Subcutaneous abdominal adipose tissue (tissue), 5 donors: ENCODE measurements around the gene TBC1D5.
"Not testable (repeated sequence)": the region's sequence is repeated elsewhere in the genome, so short reads cannot be mapped to it uniquely, and the experiment has no call there.

Experiments
- H3K27ac ChIP-seq: one replicate; pipeline ENCODE4 v1.7.0; 2013; ENCODE audit warnings: low read depth, mild to moderate bottlenecking, inconsistent platforms, low read length, moderate library complexity
- H3K27me3 ChIP-seq, 5 donors: one replicate each; pipeline ENCODE4 v1.7.0; 2013; ENCODE audit warnings: low read length in 5 of 5, inconsistent platforms in 1 of 5; ENCODE audit not compliant: control insufficient read depth in 5 of 5, insufficient read depth in 4 of 5
- H3K36me3 ChIP-seq, 5 donors: one replicate each; pipeline ENCODE4 v1.7.0; 2013; ENCODE audit warnings: low read length in 5 of 5; ENCODE audit not compliant: control insufficient read depth in 5 of 5, insufficient read depth in 5 of 5
- H3K4me1 ChIP-seq, 5 donors: one replicate each; pipeline ENCODE4 v1.7.0; 2013; ENCODE audit warnings: low read length in 5 of 5, mild to moderate bottlenecking in 3 of 5, moderate library complexity in 1 of 5; ENCODE audit not compliant: control insufficient read depth in 5 of 5, insufficient read depth in 5 of 5
- H3K4me3 ChIP-seq, 5 donors: one replicate each; pipeline ENCODE4 v1.7.0; 2013; ENCODE audit warnings: low read length in 5 of 5, low read depth in 1 of 5
- H3K9ac ChIP-seq, 5 donors: one replicate each; pipeline ENCODE4 v1.7.0; 2013; ENCODE audit warnings: low read length in 5 of 5, mild to moderate bottlenecking in 4 of 5, moderate library complexity in 3 of 5
- H3K9me3 ChIP-seq, 5 donors: one replicate each; pipeline ENCODE4 v1.7.0; 2013; ENCODE audit warnings: low read length in 5 of 5; ENCODE audit not compliant: control insufficient read depth in 5 of 5
- donor health status: healthy.
- donor health status: healthy.
- donor health status: healthy.
- donor health status: healthy.
- donor health status: healthy.

Gene TBC1D5

DNA sequence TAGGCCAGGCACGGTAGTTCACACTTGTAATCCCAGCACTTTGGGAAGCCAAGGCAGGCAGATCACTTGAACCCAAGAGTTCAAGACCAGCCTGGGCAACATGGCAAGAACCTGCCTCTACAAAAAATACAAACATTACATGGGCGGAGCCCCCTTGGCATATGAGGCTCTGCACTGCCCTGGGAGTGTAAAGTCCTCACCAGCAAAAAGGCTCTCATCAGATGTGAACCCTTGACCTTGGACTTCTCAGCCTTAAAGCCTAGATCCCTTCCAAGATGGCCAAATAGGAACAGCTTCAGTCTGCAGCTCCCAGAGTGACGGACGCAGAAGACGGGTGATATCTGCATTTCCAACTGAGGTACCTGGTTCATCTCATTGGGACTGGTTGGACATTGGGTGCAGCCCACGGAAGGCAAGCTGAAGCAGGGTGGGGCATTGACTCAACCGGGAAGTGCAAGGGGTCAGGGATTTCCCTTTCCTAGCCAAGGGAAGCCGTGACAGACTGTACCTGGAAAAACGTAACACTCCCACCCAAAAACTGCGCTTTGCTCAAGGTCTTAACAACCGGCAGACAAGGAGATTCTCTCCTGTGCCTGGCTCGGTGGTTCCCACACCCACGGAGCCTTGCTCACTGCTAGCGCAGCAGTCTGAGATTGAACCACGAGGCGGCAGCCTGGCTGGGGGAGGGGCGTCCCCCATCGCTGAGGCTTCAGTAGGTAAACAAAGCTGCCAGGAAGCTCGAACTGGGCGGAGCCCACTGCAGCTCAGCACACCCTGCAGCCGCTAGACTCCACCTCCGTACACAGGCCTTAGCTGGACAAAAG, 49.4 kb downstream of the TBC1D5 start:
- not testable (repeated sequence) for H3K36me3 ChIP-seq, H3K4me3 ChIP-seq, H3K27ac ChIP-seq, H3K9ac ChIP-seq, H3K27me3 ChIP-seq, H3K4me1 ChIP-seq, H3K9me3 ChIP-seq

DNA sequence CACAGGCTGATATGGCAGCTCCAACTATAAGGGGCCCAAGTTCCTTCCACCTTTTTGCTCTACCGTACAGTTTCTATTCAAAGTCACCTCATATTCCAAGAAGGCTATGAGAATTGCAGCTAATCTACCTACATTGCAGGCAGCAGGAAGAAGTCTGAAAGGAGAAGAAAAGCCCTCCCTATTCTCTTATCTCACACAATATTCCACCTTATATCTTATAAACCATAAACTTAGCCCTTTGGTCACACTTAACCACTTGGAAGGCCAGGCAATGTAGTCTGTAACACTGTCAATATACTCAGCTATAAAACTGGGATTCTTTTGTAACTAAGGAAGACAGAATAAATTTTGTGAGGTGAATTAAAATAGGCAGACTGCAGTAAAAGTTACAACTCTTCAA, 54.9 kb downstream of the TBC1D5 start:
- Histone ChIP-seq H3K27ac (no peak overlapping the region), H3K27me3 (no peaks in the 10 kb centered on the region), H3K36me3 (no peaks in the 10 kb centered on the region), H3K4me3 (no peak overlapping the region), H3K9me3 (no peaks in the 10 kb centered on the region), H3K9ac (no peak overlapping the region), H3K4me1 (no peaks in the 10 kb centered on the region)

DNA sequence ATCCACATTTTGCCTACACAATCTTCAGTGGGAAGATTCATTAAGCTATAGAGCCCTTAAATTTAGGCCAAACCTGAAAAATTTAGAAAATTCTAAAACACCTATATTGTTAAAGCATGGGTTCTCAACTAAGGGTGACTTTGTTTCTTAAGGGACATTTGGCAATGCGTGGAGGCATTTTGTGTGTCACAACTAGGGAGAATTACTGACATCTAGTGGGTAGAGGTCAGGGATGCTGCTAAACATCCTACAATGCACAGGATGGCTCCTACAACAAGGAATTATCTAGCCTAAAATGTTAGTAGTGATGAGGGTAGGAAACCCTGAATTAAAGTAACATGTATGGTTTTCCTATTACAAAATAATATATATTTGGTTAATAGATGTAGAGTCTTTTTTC, 55.8 kb downstream of the TBC1D5 start:
- H3K9me3 ChIP-seq, result no peaks in the 10 kb centered on the region
- no peak overlapping the region for H3K27ac ChIP-seq
- H3K36me3 ChIP-seq, result no peaks in the 10 kb centered on the region
- no peaks in the 10 kb centered on the region for H3K27me3 ChIP-seq
- no peak overlapping the region for H3K9ac ChIP-seq
- no peaks in the 10 kb centered on the region for H3K4me1 ChIP-seq
- no peak overlapping the region for H3K4me3 ChIP-seq

DNA sequence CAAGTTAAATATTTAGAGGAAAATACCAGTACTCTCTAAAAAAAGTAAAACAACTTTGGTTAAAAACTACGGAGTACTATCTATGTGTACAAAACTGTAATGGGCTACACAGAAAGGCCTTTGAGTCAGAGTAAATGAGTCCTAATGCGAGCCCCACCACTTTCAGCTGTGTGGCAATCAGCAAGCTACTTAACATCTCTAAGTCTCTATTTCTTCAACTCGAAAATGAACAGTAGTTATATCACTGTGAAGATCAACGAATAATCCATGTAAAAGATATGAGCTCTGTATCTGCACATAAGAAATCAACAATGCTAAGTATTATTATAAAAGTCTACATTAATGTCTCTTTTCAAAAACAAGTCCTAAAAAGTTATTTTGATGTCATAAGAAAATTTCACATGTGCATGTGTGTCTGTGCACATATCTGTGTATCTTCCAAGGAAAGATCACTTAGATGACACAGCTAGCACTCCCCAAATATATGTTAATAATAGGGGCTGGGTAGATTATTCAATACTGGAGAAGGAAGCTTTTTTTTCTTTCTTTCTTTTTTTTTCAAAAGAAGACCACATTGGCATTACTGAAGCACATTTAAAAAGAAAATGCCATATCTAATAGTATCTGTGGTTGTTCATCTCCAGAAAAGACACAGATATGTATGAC, 58.8 kb downstream of the TBC1D5 start:
- no peak overlapping the region for H3K27ac ChIP-seq
- no peaks in the 10 kb centered on the region for H3K9me3 ChIP-seq
- H3K4me3 ChIP-seq, result no peak overlapping the region
- no peak overlapping the region for H3K9ac ChIP-seq
- H3K36me3 ChIP-seq, result no peaks in the 10 kb centered on the region
- no peaks in the 10 kb centered on the region for H3K27me3 ChIP-seq
- H3K4me1 ChIP-seq, result no peaks in the 10 kb centered on the region

DNA sequence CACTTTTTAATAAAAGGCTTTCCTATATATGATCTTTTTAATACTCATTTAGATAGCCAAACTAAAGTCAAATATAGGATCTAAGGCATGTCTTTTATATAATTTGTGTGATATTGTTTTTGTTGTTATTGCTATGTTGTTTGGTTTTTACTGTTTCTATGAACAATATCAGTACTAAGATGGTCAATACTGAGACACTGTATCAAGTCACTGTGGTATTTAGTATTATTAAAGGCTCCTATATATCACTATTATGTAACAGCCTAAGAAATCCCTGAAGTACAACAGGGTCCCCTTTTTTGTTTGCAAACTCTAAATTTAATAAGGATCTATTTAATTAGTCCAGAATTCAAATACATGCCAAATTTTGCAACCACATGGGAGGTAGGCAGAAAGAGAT, 61.9 kb downstream of the TBC1D5 start:
- Histone ChIP-seq H3K9me3 (no peaks in the 10 kb centered on the region), H3K4me3 (no peak overlapping the region), H3K27me3 (no peaks in the 10 kb centered on the region), H3K4me1 (no peaks in the 10 kb centered on the region), H3K27ac (no peak overlapping the region), H3K9ac (no peak overlapping the region), H3K36me3 (no peaks in the 10 kb centered on the region)

GRCh38 chr3:17678116-17678741, 64.2 kb downstream of the TBC1D5 start:
- Histone ChIP-seq H3K27ac (no peak overlapping the region), H3K9ac (no peak overlapping the region), H3K4me1 (no peaks in the 10 kb centered on the region), H3K36me3 (no peaks in the 10 kb centered on the region), H3K9me3 (no peaks in the 10 kb centered on the region), H3K4me3 (no peak overlapping the region), H3K27me3 (no peaks in the 10 kb centered on the region)

DNA sequence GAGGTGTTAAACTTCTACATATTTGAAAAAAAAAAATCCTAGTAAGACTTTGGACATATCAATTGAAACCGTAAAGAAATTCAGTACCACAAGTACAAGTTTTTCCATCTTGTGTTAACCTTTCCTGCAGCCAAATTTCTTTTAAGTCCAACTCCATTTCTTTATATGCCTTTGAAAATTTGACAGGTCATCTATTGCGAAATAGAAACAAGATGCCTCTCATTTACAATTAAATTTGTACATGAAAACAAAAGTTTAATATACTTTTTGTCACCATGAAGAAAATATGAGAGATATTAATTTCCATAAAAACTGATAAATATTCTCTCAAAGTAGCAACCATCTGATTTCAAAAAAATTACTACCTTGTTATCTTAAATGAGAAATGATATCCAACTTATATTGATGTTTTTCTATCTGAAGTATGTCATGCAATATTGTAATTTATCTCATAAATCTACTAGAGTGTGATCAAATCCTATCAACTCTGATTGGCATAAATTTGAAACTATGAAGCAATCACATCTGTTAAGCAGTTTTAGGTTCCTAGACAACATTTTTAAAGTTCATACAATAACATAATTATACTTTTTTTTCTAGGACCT, 68.2 kb downstream of the TBC1D5 start:
- H3K36me3 ChIP-seq, result no peaks in the 10 kb centered on the region
- H3K9me3 ChIP-seq, result no peaks in the 10 kb centered on the region
- H3K4me1 ChIP-seq, result peaks cover 0 to 7% (median 0%) of the 10 kb centered on the region in 5 donors
- H3K4me3 ChIP-seq, result no peak overlapping the region
- no peaks in the 10 kb centered on the region for H3K27me3 ChIP-seq
- H3K9ac ChIP-seq, result no peak overlapping the region
- H3K27ac ChIP-seq, result no peak overlapping the region

DNA sequence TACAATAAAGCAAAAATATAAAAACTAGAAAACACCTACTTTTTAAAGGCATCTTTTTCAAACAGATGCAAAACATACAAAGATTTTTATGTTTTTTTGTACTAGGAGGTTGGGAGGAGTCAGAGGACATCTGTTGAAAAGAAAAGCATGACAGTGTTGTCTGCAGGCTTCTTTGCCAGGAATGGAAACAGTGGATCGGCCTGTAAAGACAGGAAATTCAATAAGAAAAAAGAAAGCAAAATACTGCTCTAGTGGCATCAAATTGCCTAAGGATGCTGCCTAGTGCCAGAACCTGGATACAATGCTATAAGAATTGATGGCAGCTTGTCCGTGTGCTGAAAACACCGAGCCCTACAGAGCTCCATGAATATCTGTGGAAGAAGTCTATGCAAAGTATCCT, 69.9 kb downstream of the TBC1D5 start:
- Histone ChIP-seq H3K9me3 (no peaks in the 10 kb centered on the region), H3K36me3 (no peaks in the 10 kb centered on the region), H3K9ac (peak overlapping the region in 1 of 5 donors; percentile 24), H3K4me1 (peaks cover 0 to 7% (median 0%) of the 10 kb centered on the region in 5 donors), H3K4me3 (no peak overlapping the region), H3K27ac (no peak overlapping the region), H3K27me3 (no peaks in the 10 kb centered on the region)

DNA sequence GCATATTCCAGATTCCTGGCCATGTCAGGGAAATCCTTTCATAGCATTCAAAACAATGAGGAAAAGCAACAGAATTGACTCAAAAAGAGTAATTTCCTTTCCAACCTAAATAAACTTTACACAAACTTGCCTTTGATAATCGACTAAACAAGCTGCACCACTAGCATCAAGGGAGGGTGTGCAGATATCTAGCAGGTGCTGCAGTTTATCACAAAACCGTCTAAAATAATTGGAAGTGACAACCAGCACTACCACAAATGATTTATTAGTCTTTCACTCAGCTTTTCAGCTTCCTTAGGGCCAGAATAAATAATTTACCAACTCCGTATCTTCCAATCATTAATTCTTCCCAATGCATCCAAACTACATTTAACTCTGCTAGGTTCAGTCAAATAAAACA, 71.7 kb downstream of the TBC1D5 start:
- no peaks in the 10 kb centered on the region for H3K9me3 ChIP-seq
- no peaks in the 10 kb centered on the region for H3K27me3 ChIP-seq
- H3K9ac ChIP-seq, result no peak overlapping the region
- H3K4me3 ChIP-seq, result no peak overlapping the region
- peaks cover 0 to 7% (median 0%) of the 10 kb centered on the region in 5 donors for H3K4me1 ChIP-seq
- no peak overlapping the region for H3K27ac ChIP-seq
- no peaks in the 10 kb centered on the region for H3K36me3 ChIP-seq

DNA sequence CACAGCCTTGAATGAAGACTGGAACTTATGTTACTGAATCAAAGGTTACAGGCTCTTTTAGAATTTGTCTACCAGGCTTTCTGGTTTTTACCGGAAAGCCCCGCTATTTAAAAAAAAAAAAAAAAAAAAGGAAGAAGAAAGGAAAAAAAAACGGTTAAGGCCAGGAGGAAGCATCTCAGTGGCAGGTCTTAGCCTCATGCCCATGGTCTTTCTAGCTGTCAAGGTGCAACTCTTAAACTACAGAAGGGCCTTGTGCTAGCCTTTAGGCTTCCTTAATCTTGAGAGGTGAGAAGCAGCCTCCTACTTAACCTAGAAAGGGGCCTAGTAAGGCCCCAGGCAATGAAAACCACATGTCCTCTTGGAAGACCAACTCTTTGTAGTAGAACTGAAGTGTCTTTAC, 77.5 kb downstream of the TBC1D5 start:
- H3K27ac ChIP-seq, result no peak overlapping the region
- no peaks in the 10 kb centered on the region for H3K27me3 ChIP-seq
- H3K9ac ChIP-seq, result no peak overlapping the region
- no peaks in the 10 kb centered on the region for H3K36me3 ChIP-seq
- H3K4me3 ChIP-seq, result no peak overlapping the region
- H3K9me3 ChIP-seq, result no peaks in the 10 kb centered on the region
- peaks cover 0 to 9% (median 4%) of the 10 kb centered on the region in 5 donors for H3K4me1 ChIP-seq
